DOHH2 (cell line): ENCODE measurements around the gene PEAK1.

ENCODE experiments used
- CTCF ChIP-seq: fragments of 200-600 bp; sonication (generic); IDR thresholded peaks from one replicate; pipeline ENCODE4 v1.5.1; 2014; ENCODE audit warnings: antibody characterized with exemption, mild to moderate bottlenecking, low read depth, low read length; ENCODE audit not compliant: poor library complexity, severe bottlenecking
- EZH2phosphoT487 ChIP-seq: fragments of 200-600 bp; sonication (generic); IDR thresholded peaks from 2 replicates; pipeline ENCODE4 v1.6.1; 2017; ENCODE audit warnings: borderline replicate concordance, mild to moderate bottlenecking, antibody characterized with exemption, low read length, moderate library complexity, mixed read lengths

- TF ChIP-seq CTCF = no peak
- TF ChIP-seq EZH2phosphoT487 = no peak
Measured at GRCh38 chr15:77305953-77306352, 114.0 kb downstream of the PEAK1 start.
